ENCODE data around the gene MCF2L2. TPM values are rescaled to one million over a fixed set of nuclear protein-coding genes. Genes with fewer than 3 reads are reported as not detected.
A peak's percentile ranks its signal among the peaks of the same experiment; 100 is the strongest.

Gene MCF2L2
- total RNA-seq, 2 donors from 2014 or later, result 1.5 to 2.5 TPM

GRCh38 chr3:183261151-183261724 lies 167.2 kb downstream of the MCF2L2 start:
- DNase-seq (ENCODE audit: low spot score in 2 of 2) (no peak), ATAC-seq (no peak)
- Mint-ChIP-seq H3K9me3 (no peaks in the 10 kb centered on the region), H3K36me3 (peaks cover 4 to 19% of the 10 kb centered on the region in 2 donors), H3K27ac (no peak overlapping the region)

DNA sequence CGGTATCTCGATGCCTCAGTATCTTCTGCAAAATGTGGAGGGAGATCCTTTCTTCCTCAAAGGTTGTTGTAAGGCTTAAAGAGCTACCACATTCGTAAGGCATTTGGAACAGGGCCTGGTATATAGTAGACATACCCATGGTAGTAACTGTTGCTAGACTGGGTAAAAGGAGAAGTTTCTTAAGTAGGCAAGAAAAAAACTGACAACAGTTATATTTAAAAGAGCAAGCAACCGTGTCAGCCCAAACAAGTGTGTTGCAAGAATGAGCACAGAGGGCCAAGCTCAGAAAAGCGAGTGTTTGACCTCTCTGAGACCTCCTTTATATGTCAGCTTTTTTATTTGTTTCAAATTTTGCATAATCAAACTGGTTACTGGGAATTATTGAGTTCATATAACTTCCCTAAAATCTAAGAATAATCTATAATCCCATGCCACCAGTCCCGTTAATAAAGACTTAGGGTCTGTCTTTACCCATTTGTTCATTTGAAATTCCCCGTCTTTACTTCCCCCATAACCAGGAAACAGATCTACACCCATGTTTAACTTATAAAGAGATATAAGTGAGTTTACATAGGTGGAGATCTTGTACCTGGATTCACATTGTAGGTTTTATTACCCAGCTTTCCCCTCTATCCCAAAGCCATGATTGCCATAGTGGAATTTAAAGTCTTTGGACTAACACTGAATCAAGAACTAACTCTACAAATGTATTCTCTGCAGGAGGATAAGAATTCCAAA lies 168.1 kb downstream of the MCF2L2 start:
- DNase-seq (ENCODE audit: low spot score in 2 of 2) (no peak), ATAC-seq (no peak)
- Mint-ChIP-seq H3K27ac (no peak overlapping the region), H3K9me3 (no peaks in the 10 kb centered on the region), H3K36me3 (peaks cover 7 to 23% of the 10 kb centered on the region in 2 donors)

DNA sequence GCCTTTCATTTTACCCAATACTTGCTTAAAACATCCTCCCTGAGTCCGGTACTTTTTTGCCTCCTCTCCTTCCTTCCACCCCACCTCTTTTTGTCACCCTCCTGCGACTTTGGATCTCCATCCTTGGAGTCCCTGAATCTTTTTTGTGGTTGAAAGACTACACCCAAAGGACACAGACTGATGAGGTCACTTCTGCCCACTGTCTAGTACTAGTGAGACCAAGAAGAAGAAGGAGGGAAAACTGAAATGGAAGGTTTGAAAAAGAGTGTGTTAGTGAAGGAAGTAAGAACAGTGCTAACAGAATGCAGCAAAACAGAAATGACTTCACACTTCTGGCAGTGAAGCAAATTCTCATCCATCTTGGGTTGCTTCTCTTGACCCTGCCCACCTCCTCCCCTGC lies 168.8 kb downstream of the MCF2L2 start:
- no peak for DNase-seq (ENCODE audit: low spot score in 2 of 2)
- Mint-ChIP-seq H3K36me3 (peaks cover 13 to 31% of the 10 kb centered on the region in 2 donors), H3K9me3 (no peaks in the 10 kb centered on the region), H3K27ac (peak overlapping the region in 1 of 2 donors; percentile 36)
- ATAC-seq, result peak in 1 of 2 donors; percentile 17

- Mint-ChIP-seq H3K36me3 (peaks cover 13 to 31% of the 10 kb centered on the region in 2 donors), H3K9me3 (no peaks in the 10 kb centered on the region), H3K27ac (peak overlapping the region in 1 of 2 donors; percentile 36)
- ATAC-seq (no peak), DNase-seq (ENCODE audit: low spot score in 2 of 2) (no peak)
These were observed 169.3 kb downstream of the MCF2L2 start for GRCh38 chr3:183259087-183259486.

GRCh38 chr3:183255348-183255730 lies 173.1 kb downstream of the MCF2L2 start:
- DNase-seq (ENCODE audit: low spot score in 2 of 2) (no peak), ATAC-seq (peak in 1 of 2 donors; percentile 30)
- peaks cover 13 to 31% of the 10 kb centered on the region in 2 donors for H3K36me3 Mint-ChIP-seq
- no peaks in the 10 kb centered on the region for H3K9me3 Mint-ChIP-seq
- peak overlapping the region in 1 of 2 donors; percentile 87 for H3K27ac Mint-ChIP-seq

GRCh38 chr3:183254487-183255347 lies 173.7 kb downstream of the MCF2L2 start:
- DNase-seq (ENCODE audit: low spot score in 2 of 2) (no peak), ATAC-seq (peak; percentile 31 to 37)
- Mint-ChIP-seq H3K36me3 (peaks cover 13 to 26% of the 10 kb centered on the region in 2 donors), H3K9me3 (no peaks in the 10 kb centered on the region), H3K27ac (peak overlapping the region in 1 of 2 donors; percentile 87)

- Mint-ChIP-seq H3K36me3 (peaks cover 13 to 22% of the 10 kb centered on the region in 2 donors), H3K27ac (peak overlapping the region; percentile 47 to 91), H3K9me3 (no peaks in the 10 kb centered on the region)
- ATAC-seq (peak; percentile 64 to 71), DNase-seq (ENCODE audit: low spot score in 2 of 2) (peak; percentile 38 to 68)
These were observed 174.6 kb downstream of the MCF2L2 start for GRCh38 chr3:183253528-183254486.

DNA sequence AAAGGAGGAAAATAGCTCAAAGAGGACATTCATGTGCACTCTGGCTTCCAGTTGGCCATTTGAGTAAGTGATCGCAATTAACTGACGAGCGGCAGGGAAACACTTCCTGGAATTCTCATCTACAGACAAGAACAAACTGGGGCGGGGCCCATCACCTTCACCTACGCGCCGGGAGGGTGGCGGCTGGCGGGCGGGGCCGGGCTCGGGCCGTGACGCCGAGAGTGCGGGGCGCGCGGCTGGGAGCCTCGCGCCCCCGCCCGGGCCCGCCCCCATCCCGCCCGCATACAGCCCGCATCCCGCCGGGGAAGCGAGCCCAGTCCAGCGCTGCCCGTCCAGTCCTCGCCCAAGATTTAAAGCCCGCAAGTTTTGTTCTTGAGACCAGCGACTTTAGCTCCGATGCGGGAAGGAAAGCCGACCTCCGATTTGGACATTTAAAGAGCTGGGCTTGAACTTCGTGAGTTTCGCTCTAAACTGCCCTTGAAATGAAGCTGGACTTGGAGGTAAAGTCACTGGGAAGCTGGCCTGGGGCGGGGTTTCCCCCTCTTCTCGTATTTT lies 175.4 kb downstream of the MCF2L2 start, which contains the start of gene B3GNT5:
Gene B3GNT5, plus strand, starts transcription at position 281 of the 555 bp plus-strand sequence. CDS start 16,546 bp downstream, outside the sequence.
- Mint-ChIP-seq H3K27ac (peak within 1 kb of the TSS; percentile 65 to 91), H3K36me3 (peaks cover 13 to 22% of the 10 kb centered on the region in 2 donors), H3K9me3 (no peaks in the 10 kb centered on the region)
- ATAC-seq (peak; percentile 49 to 65), DNase-seq (ENCODE audit: low spot score in 2 of 2) (peak; percentile 46 to 66)

- Mint-ChIP-seq H3K36me3 (peaks cover 9 to 17% of the 10 kb centered on the region in 2 donors), H3K9me3 (no peaks in the 10 kb centered on the region), H3K27ac (peak overlapping the region in 1 of 2 donors; percentile 91)
- DNase-seq (ENCODE audit: low spot score in 2 of 2) (no peak), ATAC-seq (no peak)
These were observed 176.2 kb downstream of the MCF2L2 start for GRCh38 chr3:183252118-183252782.

DNA sequence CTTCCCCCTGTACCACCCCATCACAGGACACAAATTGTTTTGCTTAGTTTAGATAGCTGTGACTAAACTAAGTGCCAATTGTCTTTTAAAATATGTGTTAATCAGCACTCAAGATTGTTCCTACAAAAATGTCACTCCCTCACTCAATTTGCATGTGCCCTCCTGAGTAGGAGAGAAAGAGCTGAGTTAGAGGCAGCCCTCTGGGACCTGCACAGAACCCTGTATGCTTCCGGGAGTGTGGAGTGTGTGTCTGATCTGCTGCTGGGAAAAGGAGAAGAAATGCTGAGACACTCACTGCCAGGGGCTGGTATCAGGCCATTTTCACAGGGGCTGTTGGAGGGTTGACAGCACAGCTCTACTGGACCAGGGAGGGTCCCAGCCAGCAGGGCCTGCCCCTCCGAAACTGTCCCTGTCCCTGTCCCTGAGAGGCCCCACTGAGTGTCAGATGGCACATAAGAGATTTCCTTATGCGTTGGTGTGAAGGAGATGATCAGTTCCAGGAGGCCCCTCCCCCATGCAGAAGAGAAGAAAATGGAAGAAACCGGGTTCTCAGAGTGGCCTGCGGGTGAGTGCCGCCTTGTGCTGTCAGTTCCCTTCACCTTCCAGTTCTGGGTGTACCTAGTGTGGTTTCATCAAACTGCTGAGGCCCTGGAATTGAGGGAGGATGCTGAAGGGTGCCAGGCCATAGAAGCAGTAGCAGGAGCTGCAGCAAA lies 179.3 kb downstream of the MCF2L2 start:
- H3K9me3 Mint-ChIP-seq, result no peaks in the 10 kb centered on the region
- peaks cover 0 to 5% of the 10 kb centered on the region in 2 donors for H3K36me3 Mint-ChIP-seq
- ATAC-seq (no peak), DNase-seq (ENCODE audit: low spot score in 2 of 2) (no peak)
- no peak overlapping the region for H3K27ac Mint-ChIP-seq

DNA sequence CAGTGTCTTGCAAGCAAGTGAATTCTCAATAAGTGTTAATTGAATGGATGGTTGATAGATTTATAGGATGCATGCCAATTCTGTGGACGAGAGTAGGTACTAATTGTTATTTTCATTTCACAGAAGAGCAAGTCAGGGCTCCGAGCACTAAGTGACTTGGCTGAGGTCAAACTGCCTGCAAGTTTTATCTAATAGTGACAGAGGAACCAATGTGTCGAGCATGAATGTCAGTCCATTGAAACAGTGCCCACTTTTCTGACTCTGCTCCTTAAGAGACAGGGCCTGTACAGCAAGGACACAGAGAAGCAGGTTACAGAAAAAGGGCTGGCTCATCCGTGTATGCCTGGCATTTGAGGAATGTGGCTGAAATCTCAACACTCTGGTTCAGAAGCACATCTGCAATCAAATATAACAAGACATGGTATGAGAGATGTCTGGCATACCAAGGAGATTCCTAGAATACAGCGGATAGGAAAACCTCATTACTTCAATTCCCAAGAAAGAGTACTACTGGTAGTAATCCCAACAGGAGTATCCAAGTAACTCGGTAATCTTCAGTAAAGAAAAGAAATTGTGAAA lies 181.3 kb downstream of the MCF2L2 start:
- H3K9me3 Mint-ChIP-seq, result peaks cover 0 to 11% of the 10 kb centered on the region in 2 donors
- DNase-seq (ENCODE audit: low spot score in 2 of 2), result no peak
- no peak for ATAC-seq

GRCh38 chr3:183244981-183245476 lies 183.4 kb downstream of the MCF2L2 start:
- peaks cover 12 to 38% of the 10 kb centered on the region in 2 donors for H3K36me3 Mint-ChIP-seq

More for the DNA sequence above, 181.3 kb downstream of the MCF2L2 start:
- H3K27ac Mint-ChIP-seq, result no peak overlapping the region
- H3K36me3 Mint-ChIP-seq, result peaks cover 4 to 23% of the 10 kb centered on the region in 2 donors

GRCh38 chr3:183244219-183244618 lies 184.2 kb downstream of the MCF2L2 start:
- H3K27ac Mint-ChIP-seq, result no peak overlapping the region
- peaks cover 9 to 30% of the 10 kb centered on the region in 2 donors for H3K9me3 Mint-ChIP-seq
- ATAC-seq (no peak), DNase-seq (ENCODE audit: low spot score in 2 of 2) (no peak)
- H3K36me3 Mint-ChIP-seq, result peaks cover 12 to 44% of the 10 kb centered on the region in 2 donors

More at GRCh38 chr3:183244981-183245476, 183.4 kb downstream of the MCF2L2 start:
- Mint-ChIP-seq H3K27ac (no peak overlapping the region), H3K9me3 (peaks cover 9 to 25% of the 10 kb centered on the region in 2 donors)
- DNase-seq (ENCODE audit: low spot score in 2 of 2) (no peak), ATAC-seq (no peak)

- DNase-seq (ENCODE audit: low spot score in 2 of 2) (no peak), ATAC-seq (no peak)
- Mint-ChIP-seq H3K9me3 (peaks cover 9 to 30% of the 10 kb centered on the region in 2 donors), H3K27ac (no peak overlapping the region), H3K36me3 (peaks cover 12 to 44% of the 10 kb centered on the region in 2 donors)
These were observed 186.0 kb downstream of the MCF2L2 start for GRCh38 chr3:183242431-183242830.

Data from activated naive CD4-positive, alpha-beta T cell treated with anti-CD3 and anti-CD28 coated beads, Interleukin-2, amount 50 U/mL, for 72 hours (primary cell).